ENCODE data around the gene ADARB2. TPM values are rescaled to one million over a fixed set of nuclear protein-coding genes. Genes with fewer than 3 reads are reported as not detected.

Gene ADARB2
- total RNA-seq, 2 experiments from 2014 or later: 1.3 to 1.4 TPM

GRCh38 chr10:1706711-1707110, 30.6 kb downstream of the ADARB2 start:
- Mint-ChIP-seq H3K27me3 (ENCODE audit: low read depth) (peaks cover 52% of the 10 kb centered on the region), H3K9me3 (peaks cover 18% of the 10 kb centered on the region), H3K4me3 (no peak overlapping the region), H3K36me3 (ENCODE audit: low read depth) (no peaks in the 10 kb centered on the region), H3K4me1 (ENCODE audit: low read depth) (peaks cover 18% of the 10 kb centered on the region), H3K27ac (no peak overlapping the region)
- intact Hi-C loops (cut with micrococcal nuclease): no loop called here
- CTCF ChIA-PET: no interaction called here
- DNase-seq: peak; percentile 41

- DNase-seq: no peak
- peaks cover 18% of the 10 kb centered on the region for H3K9me3 Mint-ChIP-seq
- no peaks in the 10 kb centered on the region for H3K36me3 Mint-ChIP-seq (ENCODE audit: low read depth)
- CTCF ChIA-PET: no interaction called here
- peaks cover 18% of the 10 kb centered on the region for H3K4me1 Mint-ChIP-seq (ENCODE audit: low read depth)
- intact Hi-C loops (cut with micrococcal nuclease): no loop called here
- H3K27me3 Mint-ChIP-seq (ENCODE audit: low read depth): peaks cover 53% of the 10 kb centered on the region
- H3K27ac Mint-ChIP-seq: no peak overlapping the region
- H3K4me3 Mint-ChIP-seq: no peak overlapping the region
These were observed 31.1 kb downstream of the ADARB2 start for GRCh38 chr10:1706256-1706655.

GRCh38 chr10:1698185-1698584, 39.1 kb downstream of the ADARB2 start:
- no peak overlapping the region for H3K4me3 Mint-ChIP-seq
- H3K9me3 Mint-ChIP-seq: peaks cover 4% of the 10 kb centered on the region
- H3K36me3 Mint-ChIP-seq (ENCODE audit: low read depth): no peaks in the 10 kb centered on the region
- CTCF ChIA-PET: no interaction called here
- H3K4me1 Mint-ChIP-seq (ENCODE audit: low read depth): no peaks in the 10 kb centered on the region
- peaks cover 28% of the 10 kb centered on the region for H3K27me3 Mint-ChIP-seq (ENCODE audit: low read depth)
- intact Hi-C loops (cut with micrococcal nuclease): no loop called here
- H3K27ac Mint-ChIP-seq: no peak overlapping the region
- no peak for DNase-seq

- intact Hi-C loops (cut with micrococcal nuclease): no loop called here
- CTCF ChIA-PET: no interaction called here
- no peaks in the 10 kb centered on the region for H3K9me3 Mint-ChIP-seq
- H3K36me3 Mint-ChIP-seq (ENCODE audit: low read depth): no peaks in the 10 kb centered on the region
- no peak overlapping the region for H3K4me3 Mint-ChIP-seq
- no peak for DNase-seq
- H3K4me1 Mint-ChIP-seq (ENCODE audit: low read depth): no peaks in the 10 kb centered on the region
- H3K27ac Mint-ChIP-seq: no peak overlapping the region
- peaks cover 25% of the 10 kb centered on the region for H3K27me3 Mint-ChIP-seq (ENCODE audit: low read depth)
These were observed 41.2 kb downstream of the ADARB2 start for GRCh38 chr10:1696106-1696505.

GRCh38 chr10:1690086-1690485, 47.2 kb downstream of the ADARB2 start:
- CTCF ChIA-PET: no interaction called here
- H3K36me3 Mint-ChIP-seq (ENCODE audit: low read depth): no peaks in the 10 kb centered on the region
- intact Hi-C loops (cut with micrococcal nuclease): no loop called here
- no peaks in the 10 kb centered on the region for H3K9me3 Mint-ChIP-seq
- no peak for DNase-seq
- H3K4me1 Mint-ChIP-seq (ENCODE audit: low read depth): no peaks in the 10 kb centered on the region
- no peak overlapping the region for H3K27ac Mint-ChIP-seq
- H3K4me3 Mint-ChIP-seq: no peak overlapping the region
- peaks cover 40% of the 10 kb centered on the region for H3K27me3 Mint-ChIP-seq (ENCODE audit: low read depth)

- peaks cover 32% of the 10 kb centered on the region for H3K27me3 Mint-ChIP-seq (ENCODE audit: low read depth)
- H3K36me3 Mint-ChIP-seq (ENCODE audit: low read depth): no peaks in the 10 kb centered on the region
- CTCF ChIA-PET: interaction anchor here (0.6 kb wide), 1 partner anchor 1200 kb away, joined by 3 read pairs; no protein-coding TSS in a partner anchor
- H3K4me3 Mint-ChIP-seq: no peak overlapping the region
- no peaks in the 10 kb centered on the region for H3K9me3 Mint-ChIP-seq
- H3K27ac Mint-ChIP-seq: no peak overlapping the region
- H3K4me1 Mint-ChIP-seq (ENCODE audit: low read depth): no peaks in the 10 kb centered on the region
- DNase-seq: no peak
- intact Hi-C loops (cut with micrococcal nuclease): no loop called here
These were observed 48.8 kb downstream of the ADARB2 start for GRCh38 chr10:1688531-1688930.

GRCh38 chr10:1687623-1688150, 49.6 kb downstream of the ADARB2 start:
- Mint-ChIP-seq H3K4me3 (no peak overlapping the region), H3K27ac (no peak overlapping the region), H3K36me3 (ENCODE audit: low read depth) (no peaks in the 10 kb centered on the region), H3K27me3 (ENCODE audit: low read depth) (peaks cover 32% of the 10 kb centered on the region), H3K9me3 (no peaks in the 10 kb centered on the region), H3K4me1 (ENCODE audit: low read depth) (no peaks in the 10 kb centered on the region)
- CTCF ChIA-PET: no interaction called here
- intact Hi-C loops (cut with micrococcal nuclease): no loop called here
- no peak for DNase-seq

- no peaks in the 10 kb centered on the region for H3K4me1 Mint-ChIP-seq (ENCODE audit: low read depth)
- H3K27me3 Mint-ChIP-seq (ENCODE audit: low read depth): peaks cover 30% of the 10 kb centered on the region
- CTCF ChIA-PET: no interaction called here
- no peaks in the 10 kb centered on the region for H3K9me3 Mint-ChIP-seq
- intact Hi-C loops (cut with micrococcal nuclease): no loop called here
- no peak overlapping the region for H3K27ac Mint-ChIP-seq
- H3K36me3 Mint-ChIP-seq (ENCODE audit: low read depth): no peaks in the 10 kb centered on the region
- no peak for DNase-seq
- H3K4me3 Mint-ChIP-seq: no peak overlapping the region
These were observed 50.1 kb downstream of the ADARB2 start for GRCh38 chr10:1687190-1687589.

- H3K36me3 Mint-ChIP-seq (ENCODE audit: low read depth): no peaks in the 10 kb centered on the region
- CTCF ChIA-PET: no interaction called here
- H3K9me3 Mint-ChIP-seq: no peaks in the 10 kb centered on the region
- peaks cover 22% of the 10 kb centered on the region for H3K27me3 Mint-ChIP-seq (ENCODE audit: low read depth)
- H3K4me1 Mint-ChIP-seq (ENCODE audit: low read depth): no peaks in the 10 kb centered on the region
- intact Hi-C loops (cut with micrococcal nuclease): no loop called here
- no peak overlapping the region for H3K27ac Mint-ChIP-seq
- DNase-seq: no peak
- no peak overlapping the region for H3K4me3 Mint-ChIP-seq
These were observed 50.9 kb downstream of the ADARB2 start for GRCh38 chr10:1686491-1686749.

GRCh38 chr10:1685699-1686490, 51.4 kb downstream of the ADARB2 start:
- intact Hi-C loops (cut with micrococcal nuclease): no loop called here
- Mint-ChIP-seq H3K27ac (no peak overlapping the region), H3K4me1 (ENCODE audit: low read depth) (no peaks in the 10 kb centered on the region), H3K9me3 (no peaks in the 10 kb centered on the region), H3K36me3 (ENCODE audit: low read depth) (no peaks in the 10 kb centered on the region), H3K4me3 (no peak overlapping the region), H3K27me3 (ENCODE audit: low read depth) (peaks cover 21% of the 10 kb centered on the region)
- DNase-seq: no peak
- CTCF ChIA-PET: no interaction called here

- Mint-ChIP-seq H3K27ac (no peak overlapping the region), H3K27me3 (ENCODE audit: low read depth) (peaks cover 16% of the 10 kb centered on the region), H3K36me3 (ENCODE audit: low read depth) (no peaks in the 10 kb centered on the region), H3K4me1 (ENCODE audit: low read depth) (no peaks in the 10 kb centered on the region), H3K9me3 (no peaks in the 10 kb centered on the region), H3K4me3 (no peak overlapping the region)
- CTCF ChIA-PET: no interaction called here
- intact Hi-C loops (cut with micrococcal nuclease): no loop called here
- DNase-seq: no peak
These were observed 52.3 kb downstream of the ADARB2 start for GRCh38 chr10:1684991-1685390.

GRCh38 chr10:1683649-1684048, 53.7 kb downstream of the ADARB2 start:
- no peaks in the 10 kb centered on the region for H3K9me3 Mint-ChIP-seq
- no peak overlapping the region for H3K4me3 Mint-ChIP-seq
- H3K27ac Mint-ChIP-seq: no peak overlapping the region
- CTCF ChIA-PET: interaction anchor here (0.7 kb wide), 1 partner anchor 1607 kb away, joined by 3 read pairs; no protein-coding TSS in a partner anchor
- intact Hi-C loops (cut with micrococcal nuclease): no loop called here
- no peaks in the 10 kb centered on the region for H3K36me3 Mint-ChIP-seq (ENCODE audit: low read depth)
- H3K27me3 Mint-ChIP-seq (ENCODE audit: low read depth): peaks cover 9% of the 10 kb centered on the region
- DNase-seq: no peak
- H3K4me1 Mint-ChIP-seq (ENCODE audit: low read depth): no peaks in the 10 kb centered on the region

- peaks cover 5% of the 10 kb centered on the region for H3K27me3 Mint-ChIP-seq (ENCODE audit: low read depth)
- H3K36me3 Mint-ChIP-seq (ENCODE audit: low read depth): no peaks in the 10 kb centered on the region
- no peak for DNase-seq
- no peak overlapping the region for H3K4me3 Mint-ChIP-seq
- CTCF ChIA-PET: no interaction called here
- intact Hi-C loops (cut with micrococcal nuclease): no loop called here
- H3K9me3 Mint-ChIP-seq: no peaks in the 10 kb centered on the region
- no peak overlapping the region for H3K27ac Mint-ChIP-seq
- H3K4me1 Mint-ChIP-seq (ENCODE audit: low read depth): no peaks in the 10 kb centered on the region
These were observed 57.3 kb downstream of the ADARB2 start for GRCh38 chr10:1679821-1680650.

Measured in activated naive CD4-positive, alpha-beta T cell treated with anti-CD3 and anti-CD28 coated beads for 36 hours (primary cell).